Astrocyte (in vitro differentiated cells and primary cell): ENCODE measurements around the gene PSMB9. TPM values are rescaled to one million over a fixed set of nuclear protein-coding genes. Genes with fewer than 3 reads are reported as not detected.
A peak's percentile ranks its signal among the peaks of the same experiment; 100 is the strongest.
"Not testable (repeated sequence)": the region's sequence is repeated elsewhere in the genome, so short reads cannot be mapped to it uniquely, and the experiment has no call there.

Source experiments
- DNase-seq: peaks from one replicate; pipeline ENCODE4 v3.0.0-alpha.2; 2010; ENCODE audit warnings: low read depth
- FAIRE-seq: peaks from 2 replicates; lab custom pipeline; 2011; peaks lifted over from hg19 to GRCh38; lab: Jason Lieb, UNC
- H2AFZ ChIP-seq: 2 replicates; pipeline ENCODE4 v1.6.0; 2012; ENCODE audit warnings: low read depth, low read length, inconsistent platforms
- H3K27ac ChIP-seq: 2 replicates; pipeline ENCODE4 v1.5.1; 2011; ENCODE audit warnings: low read depth, low read length, inconsistent platforms
- H3K27me3 ChIP-seq: 2 replicates; pipeline ENCODE4 v1.6.0; 2011; ENCODE audit warnings: low read length, inconsistent platforms; ENCODE audit not compliant: insufficient read depth
- H3K36me3 ChIP-seq: 2 replicates; pipeline ENCODE4 v1.5.1; 2011; ENCODE audit warnings: low read length, inconsistent platforms; ENCODE audit not compliant: insufficient read depth
- H3K4me1 ChIP-seq: 2 replicates; pipeline ENCODE4 v1.5.1; 2011; ENCODE audit warnings: low read length, inconsistent platforms; ENCODE audit not compliant: insufficient read depth
- H3K4me2 ChIP-seq: 2 replicates; pipeline ENCODE4 v1.6.0; 2012; ENCODE audit warnings: low read length, inconsistent platforms
- H3K4me3 ChIP-seq: 2 replicates; pipeline ENCODE4 v1.5.1; 2011; ENCODE audit warnings: low read depth, mild to moderate bottlenecking, low read length, inconsistent platforms; ENCODE audit not compliant: insufficient read depth
- H3K79me2 ChIP-seq: 2 replicates; pipeline ENCODE4 v1.6.0; 2012; ENCODE audit warnings: mild to moderate bottlenecking, low read length, inconsistent platforms; ENCODE audit not compliant: insufficient read depth
- H3K9ac ChIP-seq: 2 replicates; pipeline ENCODE4 v1.6.0; 2012; ENCODE audit warnings: mild to moderate bottlenecking, low read length, inconsistent platforms
- H3K9me3 ChIP-seq: 2 replicates; pipeline ENCODE4 v1.5.1; 2012; ENCODE audit warnings: low read depth, mild to moderate bottlenecking, low read length, inconsistent platforms; ENCODE audit not compliant: insufficient read depth
- H4K20me1 ChIP-seq: 2 replicates; pipeline ENCODE4 v1.6.0; 2012; ENCODE audit warnings: low read length, inconsistent platforms; ENCODE audit not compliant: insufficient read depth
- H3K27ac Mint-ChIP-seq: one replicate; pipeline ENCODE4 v1.8.0; 2021; ENCODE audit warnings: mild to moderate bottlenecking, mixed read lengths; ENCODE audit not compliant: unreplicated experiment
- H3K27me3 Mint-ChIP-seq: one replicate; pipeline ENCODE4 v1.8.0; 2021; ENCODE audit warnings: low read depth, mixed read lengths; ENCODE audit not compliant: unreplicated experiment
- H3K36me3 Mint-ChIP-seq: one replicate; pipeline ENCODE4 v1.8.0; 2021; ENCODE audit warnings: low read depth, mixed read lengths; ENCODE audit not compliant: unreplicated experiment
- H3K4me1 Mint-ChIP-seq: one replicate; pipeline ENCODE4 v1.8.0; 2021; ENCODE audit warnings: low read depth, mixed read lengths; ENCODE audit not compliant: unreplicated experiment
- H3K4me3 Mint-ChIP-seq: one replicate; pipeline ENCODE4 v1.8.0; 2021; ENCODE audit warnings: mild to moderate bottlenecking, moderate library complexity, mixed read lengths; ENCODE audit not compliant: unreplicated experiment
- H3K9me3 Mint-ChIP-seq: one replicate; pipeline ENCODE4 v1.8.0; 2021; ENCODE audit warnings: mild to moderate bottlenecking, mixed read lengths; ENCODE audit not compliant: unreplicated experiment
- CTCF ChIP-seq: IDR thresholded peaks from 2 replicates; pipeline ENCODE4 v1.5.1; 2011; ENCODE audit warnings: low read depth, mild to moderate bottlenecking, inconsistent platforms, low read length, moderate library complexity; ENCODE audit not compliant: insufficient read depth
- EZH2 ChIP-seq: IDR thresholded peaks from 2 replicates; pipeline ENCODE4 v1.6.1; 2012; ENCODE audit warnings: mild to moderate bottlenecking, low read length, inconsistent platforms; ENCODE audit not compliant: insufficient read depth
- total RNA-seq: library from RNA; stranded (reverse); gene quantifications from 2 replicates; pipeline ENCODE4 v1.2.1, GENCODE V29; 2021

The PSMB9 gene
- total RNA-seq, 1 donor from 2014 or later = 34.1 TPM

- H3K27ac ChIP-seq = no peak overlapping the region
- no peaks in the 10 kb centered on the region for H3K9me3 ChIP-seq
- H3K27me3 Mint-ChIP-seq = peaks cover 7% of the 10 kb centered on the region
- peaks cover 33% of the 10 kb centered on the region for H3K27me3 ChIP-seq
- H2AFZ ChIP-seq = no peak overlapping the region
- TF ChIP-seq CTCF (no peak), EZH2 (no peak)
- H3K4me3 Mint-ChIP-seq = no peak overlapping the region
- no peak overlapping the region for H3K9ac ChIP-seq
- H3K4me1 Mint-ChIP-seq = peaks cover 2% of the 10 kb centered on the region
- no peak overlapping the region for H3K4me2 ChIP-seq
- H3K4me1 ChIP-seq = no peaks in the 10 kb centered on the region
- FAIRE-seq = no peak
- H4K20me1 ChIP-seq = no peaks in the 10 kb centered on the region
- no peaks in the 10 kb centered on the region for H3K36me3 Mint-ChIP-seq
- DNase-seq = no peak
- H3K9me3 Mint-ChIP-seq = no peaks in the 10 kb centered on the region
- no peak overlapping the region for H3K27ac Mint-ChIP-seq
- no peaks in the 10 kb centered on the region for H3K36me3 ChIP-seq
- H3K79me2 ChIP-seq = no peaks in the 10 kb centered on the region
- no peak overlapping the region for H3K4me3 ChIP-seq
Observed at GRCh38 chr6:32867554-32868256, 13.7 kb downstream of the PSMB9 start.

DNA sequence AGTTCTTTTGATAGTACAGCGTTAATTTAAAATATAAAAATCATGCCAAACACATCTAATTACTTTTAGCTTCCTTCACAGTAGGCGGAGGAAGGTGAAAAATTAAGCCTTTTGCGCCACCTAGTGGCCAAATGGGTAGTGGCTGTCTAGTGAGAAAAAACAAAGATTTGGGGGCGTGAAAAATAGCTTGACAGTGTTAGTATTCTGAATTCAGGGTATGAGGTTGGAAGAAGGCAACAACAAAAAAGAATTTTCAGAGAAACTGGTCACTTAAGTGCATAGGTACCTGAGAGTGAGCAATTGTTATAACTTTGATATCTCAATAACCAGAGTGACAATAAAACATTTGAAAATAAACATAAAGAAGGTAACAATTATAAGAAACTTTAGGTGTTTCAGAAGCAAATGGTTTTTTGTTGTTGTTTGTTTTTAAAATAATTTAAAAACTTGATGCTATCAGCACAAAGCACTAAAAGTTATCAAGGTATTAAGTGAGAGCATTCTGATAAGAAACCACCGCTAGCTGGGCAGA is 14.3 kb downstream of the PSMB9 start:
- no peak overlapping the region for H3K27ac ChIP-seq
- H3K27me3 ChIP-seq = peaks cover 33% of the 10 kb centered on the region
- H3K9me3 Mint-ChIP-seq = no peaks in the 10 kb centered on the region
- H3K4me1 Mint-ChIP-seq = peaks cover 2% of the 10 kb centered on the region
- no peaks in the 10 kb centered on the region for H3K36me3 Mint-ChIP-seq
- peaks cover 7% of the 10 kb centered on the region for H3K27me3 Mint-ChIP-seq
- H2AFZ ChIP-seq = no peak overlapping the region
- FAIRE-seq (peak; percentile 64), DNase-seq (peak; percentile 27)
- H3K4me3 ChIP-seq = no peak overlapping the region
- H3K4me3 Mint-ChIP-seq = no peak overlapping the region
- H3K79me2 ChIP-seq = no peaks in the 10 kb centered on the region
- no peaks in the 10 kb centered on the region for H4K20me1 ChIP-seq
- TF ChIP-seq EZH2 = no peak
- TF ChIP-seq CTCF = peak; percentile 99
- no peak overlapping the region for H3K9ac ChIP-seq
- no peak overlapping the region for H3K4me2 ChIP-seq
- H3K27ac Mint-ChIP-seq = no peak overlapping the region
- H3K4me1 ChIP-seq = no peaks in the 10 kb centered on the region
- no peaks in the 10 kb centered on the region for H3K36me3 ChIP-seq
- no peaks in the 10 kb centered on the region for H3K9me3 ChIP-seq

DNA sequence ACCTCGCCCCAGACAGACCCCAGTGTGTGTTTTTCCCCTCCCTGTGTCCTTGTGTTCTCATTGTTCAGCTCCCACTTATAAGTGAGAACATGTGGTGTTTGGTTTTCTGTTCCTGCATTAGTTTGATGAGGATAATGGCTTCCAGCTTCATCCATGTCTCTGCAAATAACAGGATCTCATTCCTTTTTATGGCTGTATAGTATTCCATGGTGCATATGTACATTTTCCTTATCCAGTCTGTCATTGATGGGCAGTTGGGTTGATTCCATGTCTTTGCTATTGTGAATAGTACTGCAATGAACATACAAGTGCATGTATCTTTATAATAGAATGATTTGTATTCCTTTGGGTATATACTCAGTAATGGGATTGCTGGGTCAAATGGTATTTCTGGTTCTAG is 20.0 kb downstream of the PSMB9 start:
- not testable (repeated sequence) for H3K4me2 ChIP-seq, H3K4me3 ChIP-seq, H3K4me3 Mint-ChIP-seq, H3K4me1 ChIP-seq, H4K20me1 ChIP-seq, H3K27ac Mint-ChIP-seq, DNase-seq, FAIRE-seq, H2AFZ ChIP-seq, H3K27ac ChIP-seq, H3K36me3 ChIP-seq, H3K9ac ChIP-seq, H3K36me3 Mint-ChIP-seq, H3K4me1 Mint-ChIP-seq, H3K27me3 Mint-ChIP-seq, H3K9me3 Mint-ChIP-seq, H3K79me2 ChIP-seq, H3K9me3 ChIP-seq
- peaks cover 18% of the 10 kb centered on the region for H3K27me3 ChIP-seq
